Measurements from ENCODE around the gene MRGPRX4. TPM values are rescaled to one million over a fixed set of nuclear protein-coding genes. Genes with fewer than 3 reads are reported as not detected.

MRGPRX4 gene
- total RNA-seq, 1 experiment from 2014 or later: not detected

DNA sequence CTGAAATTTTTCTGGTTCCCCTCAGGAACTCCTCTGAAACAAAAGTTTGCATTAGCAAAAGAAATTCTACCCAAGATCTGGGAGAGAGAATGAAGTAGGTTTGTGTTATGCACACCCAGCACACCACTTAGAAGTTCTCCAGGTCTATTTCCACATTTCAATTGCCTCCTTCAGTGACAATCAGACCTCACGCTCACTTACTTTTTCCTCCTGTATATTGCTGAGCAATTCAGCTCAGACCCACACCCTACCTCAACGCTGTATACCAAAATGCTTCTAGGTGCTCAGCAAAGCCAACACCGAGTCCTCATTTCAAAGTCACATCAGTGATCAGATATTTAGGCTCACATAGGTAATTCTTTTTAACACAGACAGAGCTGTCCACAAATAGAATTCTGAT is 21.1 kb upstream of the MRGPRX4 start:
- H3K4me3 Mint-ChIP-seq (ENCODE audit: unreplicated experiment): no peak overlapping the region
- POLR2A ChIA-PET: no interaction called here
- no peak for TF ChIP-seq CTCF (IDR thresholded peaks at IDR 0.05; ENCODE audit: insufficient read depth in 1 of 2, low read depth in 1 of 2, low read length in 1 of 2, severe bottlenecking in 1 of 2, unreplicated experiment in 1 of 2)
- peaks cover 15% of the 10 kb centered on the region for H3K27me3 Mint-ChIP-seq (ENCODE audit: insufficient read depth, unreplicated experiment)
- no peaks in the 10 kb centered on the region for H3K4me1 ChIP-seq
- no peaks in the 10 kb centered on the region for H3K36me3 ChIP-seq (ENCODE audit: control insufficient read depth, insufficient read depth, low read length)
- no peak for DNase-seq
- CTCF ChIA-PET: no interaction called here
- no peaks in the 10 kb centered on the region for H3K36me3 Mint-ChIP-seq (ENCODE audit: insufficient read depth, unreplicated experiment)
- H3K27ac Mint-ChIP-seq (ENCODE audit: unreplicated experiment): no peak overlapping the region
- no peaks in the 10 kb centered on the region for H3K4me1 Mint-ChIP-seq (ENCODE audit: low read depth, unreplicated experiment)
- no TSS peak for BruUV-seq (replicated peaks)
- H3K4me3 ChIP-seq (ENCODE audit: low read depth, low read length): no peak overlapping the region
- H3K9me3 ChIP-seq: no peaks in the 10 kb centered on the region; the same call in 1 of the 2 replicates
- H3K9me3 Mint-ChIP-seq (ENCODE audit: unreplicated experiment): peaks cover 3% of the 10 kb centered on the region
- H3K27me3 ChIP-seq (replicated peaks; ENCODE audit: control insufficient read depth, insufficient read depth, low read length): 0 out of 2 replicates have a peak, but pooled peaks cover 1% of the 10 kb centered on the region
- intact Hi-C loops (cut with micrococcal nuclease; ENCODE audit: unreplicated experiment): no loop called here

- intact Hi-C loops (cut with micrococcal nuclease; ENCODE audit: unreplicated experiment): no loop called here
- no peak overlapping the region for H3K4me3 ChIP-seq (ENCODE audit: low read depth, low read length)
- no peaks in the 10 kb centered on the region for H3K9me3 Mint-ChIP-seq (ENCODE audit: unreplicated experiment)
- H3K4me1 Mint-ChIP-seq (ENCODE audit: low read depth, unreplicated experiment): no peaks in the 10 kb centered on the region
- H3K36me3 Mint-ChIP-seq (ENCODE audit: insufficient read depth, unreplicated experiment): no peaks in the 10 kb centered on the region
- CTCF ChIA-PET: no interaction called here
- DNase-seq: no peak
- BruUV-seq (replicated peaks): no TSS peak
- H3K4me1 ChIP-seq: no peaks in the 10 kb centered on the region
- H3K9me3 ChIP-seq: no peaks in the 10 kb centered on the region
- H3K4me3 Mint-ChIP-seq (ENCODE audit: unreplicated experiment): no peak overlapping the region
- H3K27ac Mint-ChIP-seq (ENCODE audit: unreplicated experiment): no peak overlapping the region
- POLR2A ChIA-PET: no interaction called here
- no peak for TF ChIP-seq CTCF (IDR thresholded peaks at IDR 0.05; ENCODE audit: insufficient read depth in 1 of 2, low read depth in 1 of 2, low read length in 1 of 2, severe bottlenecking in 1 of 2, unreplicated experiment in 1 of 2)
- peaks cover 3% of the 10 kb centered on the region for H3K27me3 ChIP-seq (replicated peaks; ENCODE audit: control insufficient read depth, insufficient read depth, low read length)
- peaks cover 18% of the 10 kb centered on the region for H3K27me3 Mint-ChIP-seq (ENCODE audit: insufficient read depth, unreplicated experiment)
- no peaks in the 10 kb centered on the region for H3K36me3 ChIP-seq (ENCODE audit: control insufficient read depth, insufficient read depth, low read length)
Measured at GRCh38 chr11:18168372-18168771, 4.3 kb upstream of the MRGPRX4 start.

DNA sequence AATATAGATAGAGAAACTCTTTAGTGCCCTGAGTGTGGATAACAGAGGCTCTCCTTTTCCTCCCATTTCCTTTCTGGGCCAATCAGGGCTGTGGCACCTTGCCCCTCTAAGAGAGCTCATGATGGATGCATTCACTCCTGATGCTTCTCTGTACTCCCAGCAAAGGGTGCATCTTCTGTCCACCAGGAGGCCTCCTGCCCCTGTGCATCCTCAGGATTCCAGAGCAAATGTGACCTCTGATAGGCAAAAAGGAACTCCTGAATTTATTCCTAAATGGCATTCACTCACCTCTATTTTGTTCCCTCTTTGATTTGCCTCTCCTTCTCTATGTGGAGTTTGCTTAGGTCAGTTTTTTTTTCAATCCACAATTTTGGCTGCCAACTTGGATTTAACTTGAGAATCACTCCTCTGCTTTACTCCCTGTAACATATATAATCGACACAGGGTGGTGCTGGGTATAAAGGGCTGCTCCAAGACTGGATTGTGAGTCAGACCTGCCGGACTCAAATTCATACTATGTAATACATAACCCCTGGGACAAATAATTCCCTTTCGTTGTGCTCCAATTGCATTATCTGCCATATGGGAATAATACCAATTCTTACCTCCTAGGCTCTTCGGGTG is 1.1 kb upstream of the MRGPRX4 start:
- Histone ChIP-seq H3K4me3 (ENCODE audit: low read depth, low read length) (no peak overlapping the region), H3K36me3 (ENCODE audit: control insufficient read depth, insufficient read depth, low read length) (no peaks in the 10 kb centered on the region), H3K4me1 (no peaks in the 10 kb centered on the region), H3K27me3 (replicated peaks; ENCODE audit: control insufficient read depth, insufficient read depth, low read length) (peaks cover 3% of the 10 kb centered on the region), H3K9me3 (no peaks in the 10 kb centered on the region)
- DNase-seq: peak; percentile 44 to 54
- TF ChIP-seq CTCF (IDR thresholded peaks at IDR 0.05; ENCODE audit: insufficient read depth in 1 of 2, low read depth in 1 of 2, low read length in 1 of 2, severe bottlenecking in 1 of 2, unreplicated experiment in 1 of 2): peak; percentile 75 to 86
- BruUV-seq (replicated peaks): no TSS peak
- intact Hi-C loops (cut with micrococcal nuclease; ENCODE audit: unreplicated experiment): loop anchor here (2.0 kb wide), 1 partner anchor 31 kb away; no protein-coding TSS in a partner anchor
- H3K36me3 Mint-ChIP-seq (ENCODE audit: insufficient read depth, unreplicated experiment): no peaks in the 10 kb centered on the region
- CTCF ChIA-PET: interaction anchor here (0.6 to 1.7 kb wide), 5 partner anchors 9 to 82 kb away, joined by 3 to 15 read pairs (median 3); no protein-coding TSS in a partner anchor
- no peak overlapping the region for H3K4me3 Mint-ChIP-seq (ENCODE audit: unreplicated experiment)
- peaks cover 21% of the 10 kb centered on the region for H3K27me3 Mint-ChIP-seq (ENCODE audit: insufficient read depth, unreplicated experiment)
- H3K4me1 Mint-ChIP-seq (ENCODE audit: low read depth, unreplicated experiment): no peaks in the 10 kb centered on the region
- no peaks in the 10 kb centered on the region for H3K9me3 Mint-ChIP-seq (ENCODE audit: unreplicated experiment)
- no peak overlapping the region for H3K27ac Mint-ChIP-seq (ENCODE audit: unreplicated experiment)
- POLR2A ChIA-PET: no interaction called here

Data from Caco-2 (cell line).